HepG2 (cell line): ENCODE data around the gene SOCS1. TPM values are rescaled to one million over a fixed set of nuclear protein-coding genes. Genes with fewer than 3 reads are reported as not detected.

ENCODE experiments used
- CHD2 ChIP-seq: IDR thresholded peaks from 2 replicates; pipeline ENCODE4 v1.6.1; 2011; ENCODE audit warnings: low read depth, low read length, improper control_type of control experiment
- HBP1 ChIP-seq: IDR thresholded peaks from 2 replicates; pipeline ENCODE4 v1.6.1; 2016; ENCODE audit warnings: low read depth, control low read depth
- HMG20A ChIP-seq: IDR thresholded peaks from 2 replicates; pipeline ENCODE4 v1.6.1; 2016; ENCODE audit warnings: borderline replicate concordance
- HMGXB4 ChIP-seq, 2 experiments: sonication (generic) in 1 of 2; formaldehyde crosslinking in 1 of 2; IDR thresholded peaks; 2 replicates each; pipeline versions ENCODE4 v1.4.0 to v1.6.1; 2018 to 2020; ENCODE audit warnings: missing genetic modification reagents in 2 of 2, borderline replicate concordance in 1 of 2, low read depth in 1 of 2, mild to moderate bottlenecking in 1 of 2, missing biosample characterization in 1 of 2
- HOXA5 ChIP-seq: sonication (generic); formaldehyde crosslinking; IDR thresholded peaks from 2 replicates; pipeline ENCODE4 v1.4.0; 2020; ENCODE audit warnings: missing genetic modification reagents
- MEIS2 ChIP-seq: sonication (generic); formaldehyde crosslinking; IDR thresholded peaks from 2 replicates; pipeline ENCODE4 v1.9.0; 2021; ENCODE audit warnings: mild to moderate bottlenecking, missing genetic modification reagents
- MYNN ChIP-seq: sonication (generic); formaldehyde crosslinking; IDR thresholded peaks from 2 replicates; pipeline ENCODE4 v1.4.0; 2020; ENCODE audit warnings: mild to moderate bottlenecking, low read depth, missing genetic modification reagents
- PREB ChIP-seq: sonication (generic); formaldehyde crosslinking; IDR thresholded peaks from 2 replicates; pipeline ENCODE4 v1.4.0; 2020; ENCODE audit warnings: missing genetic modification reagents
- SNAI1 ChIP-seq: sonication (generic); formaldehyde crosslinking; IDR thresholded peaks from 2 replicates; pipeline ENCODE4 v1.5.0; 2020; ENCODE audit warnings: mild to moderate bottlenecking, missing genetic modification reagents, borderline replicate concordance
- TBX2 ChIP-seq: sonication (generic); formaldehyde crosslinking; IDR thresholded peaks from 2 replicates; pipeline ENCODE4 v1.5.0; 2020; ENCODE audit warnings: missing genetic modification reagents, mild to moderate bottlenecking, borderline replicate concordance
- TFE3 ChIP-seq: IDR thresholded peaks from 2 replicates; pipeline ENCODE4 v1.6.1; 2016
- ZBTB37 ChIP-seq: sonication (generic); formaldehyde crosslinking; IDR thresholded peaks from 2 replicates; pipeline ENCODE4 v1.4.0; 2020; ENCODE audit warnings: mild to moderate bottlenecking, missing genetic modification reagents
- ZHX1 ChIP-seq: sonication (generic); formaldehyde crosslinking; IDR thresholded peaks from 2 replicates; pipeline ENCODE4 v1.8.1; 2022; ENCODE audit warnings: low read depth, mild to moderate bottlenecking, missing genetic modification reagents
- ZMYM2 ChIP-seq: sonication (generic); formaldehyde crosslinking; IDR thresholded peaks from 2 replicates; pipeline ENCODE4 v1.8.0; 2022; ENCODE audit warnings: mild to moderate bottlenecking, missing genetic modification reagents
- ZNF207 ChIP-seq: fragments of 450-650 bp; IDR thresholded peaks from 2 replicates; pipeline ENCODE4 v1.6.1; 2016; ENCODE audit warnings: antibody characterized with exemption, borderline replicate concordance
- ZNF292 ChIP-seq: sonication (generic); formaldehyde crosslinking; IDR thresholded peaks from 2 replicates; pipeline ENCODE4 v1.8.1; 2022; ENCODE audit warnings: mild to moderate bottlenecking, low read depth, missing genetic modification reagents, borderline replicate concordance
- ZNF777 ChIP-seq: sonication (generic); formaldehyde crosslinking; IDR thresholded peaks from 2 replicates; pipeline ENCODE4 v1.4.0; 2020; ENCODE audit warnings: missing genetic modification reagents
- ZNF782 ChIP-seq: sonication (generic); formaldehyde crosslinking; IDR thresholded peaks from 2 replicates; pipeline ENCODE4 v1.4.0; 2020; ENCODE audit warnings: missing genetic modification reagents, mild to moderate bottlenecking, borderline replicate concordance
- polyA plus RNA-seq, 8 experiments: library from polyadenylated mRNA; depleted of rRNA in 3 of 8; stranded (reverse) in 7 of 8; unstranded in 1 of 8; fragments of >200 nt; fragmentation: Illumina TruSeq in 4 of 8; extraction: Trizol in 4 of 8; gene quantifications; 2 replicates each; pipeline versions ENCODE4 v1.2.1 to v1.2.3, GENCODE V29; 2011 to 2016; ENCODE audit warnings: low read depth in 4 of 8, missing spikeins in 1 of 8, mixed read lengths in 1 of 8; ENCODE audit not compliant: insufficient read depth in 1 of 8
- total RNA-seq, 5 experiments: library from RNA; depleted of rRNA; stranded (reverse); fragments of >200 nt; fragmentation: Illumina TruSeq; extraction: Trizol; gene quantifications; 2 replicates each; pipeline ENCODE4 v1.2.3, GENCODE V29; 2016; ENCODE audit warnings: low read depth in 1 of 5

The SOCS1 gene
- total and polyA plus RNA-seq, 2 of the 13 experiments (the other 11 are each of a cell fraction or from before 2014, with no cell fraction given) = 5.3 to 6.3 TPM

GRCh38 chr16:11297492-11298142, 41.6 kb upstream of the SOCS1 start (continued):
- TF ChIP-seq ZHX1 (CRISPR knock-in tag) (peak; percentile 69; the same call in 1 of the 2 replicates), HOXA5 (CRISPR knock-in tag) (peak; percentile 57; the same call in 1 of the 2 replicates), SNAI1 (0 out of 2 replicates have a peak, but pooled peaks have one; percentile 33), ZMYM2 (CRISPR knock-in tag) (peak; percentile 33; the same call in 1 of the 2 replicates), ZNF777 (CRISPR knock-in tag) (0 out of 2 replicates have a peak, but pooled peaks have one; percentile 66), HBP1 (0 out of 2 replicates have a peak, but pooled peaks have one; percentile 21), MEIS2 (CRISPR knock-in tag) (peak; percentile 62), TBX2 (CRISPR knock-in tag) (peak; percentile 92), ZNF782 (CRISPR knock-in tag) (peak; percentile 5; the same call in 1 of the 2 replicates), ZNF207 (no peak), MYNN (no peak; the same call in 1 of the 2 replicates), ZNF292 (CRISPR knock-in tag) (peak; percentile 97), ZBTB37 (no peak), TFE3 (peak; percentile 74), CHD2 (no peak), HMGXB4 (CRISPR knock-in tag; IDR thresholded peaks at IDR 0.05; ENCODE audit: borderline replicate concordance in 1 of 2, low read depth in 1 of 2) (peak in 1 of 2 experiments; percentile 23; a peak in 2 of 4 replicates), PREB (CRISPR knock-in tag) (0 out of 2 replicates have a peak, but pooled peaks have one; percentile 60), HMG20A (CRISPR knock-in tag) (0 out of 2 replicates have a peak, but pooled peaks have one; percentile 32)
